ENCODE data around the gene HOXC5.

The HOXC5 gene

DNA sequence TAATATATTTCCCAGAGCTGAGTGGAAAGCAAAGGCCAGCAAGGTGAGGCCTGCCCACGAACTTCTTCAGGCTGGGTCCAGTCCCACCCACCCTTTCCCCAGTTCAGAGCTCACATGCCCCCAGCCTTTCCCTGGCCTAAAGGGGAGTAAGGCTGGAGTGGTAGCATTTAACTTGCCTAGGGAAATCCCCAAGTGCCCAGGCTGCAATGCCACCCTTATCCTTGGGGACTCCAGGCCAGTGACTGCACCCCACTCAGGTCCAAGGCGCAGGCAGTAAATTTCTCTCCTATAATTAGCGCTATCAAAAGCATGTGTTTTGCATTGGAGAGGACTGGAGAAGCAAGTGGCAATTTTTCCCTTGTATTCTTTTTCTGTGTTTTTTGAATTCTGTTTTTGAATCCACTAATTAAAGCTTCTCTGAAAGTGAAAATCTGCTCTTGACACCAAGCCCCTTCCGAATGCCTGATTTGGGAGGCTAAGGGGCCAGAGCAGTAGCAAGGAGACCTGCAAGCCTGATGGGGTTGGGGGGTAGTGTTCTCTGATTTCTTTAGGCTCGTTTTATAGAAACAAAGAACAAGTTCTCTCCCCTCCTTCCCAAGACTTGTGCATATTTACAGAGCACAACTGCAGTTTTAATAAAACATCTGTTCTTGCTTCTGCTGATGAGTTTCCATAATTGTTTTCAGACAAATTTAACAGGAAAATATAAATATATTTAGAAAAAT lies 8.1 kb upstream of the HOXC5 start:
- H3K4me3 ChIP-seq (ENCODE audit: low read depth, low read length) = no peak overlapping the region
- no peak for TF ChIP-seq CTCF (IDR thresholded peaks at IDR 0.05; ENCODE audit: low read depth, low read length)

GRCh38 chr12:54025499-54026405 lies 7.1 kb upstream of the HOXC5 start:
- TF ChIP-seq CTCF (IDR thresholded peaks at IDR 0.05; ENCODE audit: low read depth, low read length) = no peak
- H3K4me3 ChIP-seq (ENCODE audit: low read depth, low read length) = no peak overlapping the region

DNA sequence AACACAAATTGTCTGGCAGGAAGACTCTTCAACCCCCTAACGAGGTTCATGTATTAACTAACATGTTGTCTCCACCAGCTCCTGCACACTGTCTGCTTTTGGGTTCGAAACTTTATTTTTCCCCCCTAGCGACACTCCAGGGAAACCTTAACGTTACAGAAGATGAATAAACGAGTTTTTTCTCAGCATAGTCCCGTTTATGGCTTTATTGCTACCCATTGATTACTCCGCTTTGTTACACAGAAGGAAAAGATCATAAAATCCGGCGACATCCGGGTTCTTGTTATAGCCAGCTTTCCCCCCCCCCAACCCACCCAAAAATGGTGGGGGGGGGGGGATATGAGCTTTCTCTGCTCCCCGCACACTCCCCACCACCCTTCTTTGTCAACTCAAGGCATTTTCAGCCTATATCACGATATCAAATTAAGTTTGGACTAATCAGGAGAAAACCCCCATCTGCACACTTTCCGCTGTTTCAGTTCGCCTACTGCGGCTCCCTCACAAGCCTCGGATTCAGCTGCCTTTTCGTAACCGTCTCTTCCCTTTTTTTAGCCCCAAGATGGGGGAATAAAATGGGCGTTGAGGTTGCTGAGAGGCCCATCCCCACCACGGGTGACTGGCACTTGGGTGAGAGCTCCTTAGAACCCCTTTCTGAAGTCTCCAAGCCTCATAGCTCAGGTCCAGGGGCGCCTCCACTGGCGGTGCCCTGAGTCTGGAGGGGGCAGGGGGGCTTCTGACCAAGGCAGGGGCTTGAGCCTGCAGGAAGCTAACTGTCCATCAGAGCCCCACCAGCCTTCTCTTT lies 6.0 kb upstream of the HOXC5 start:
- TF ChIP-seq CTCF (IDR thresholded peaks at IDR 0.05; ENCODE audit: low read depth, low read length) = no peak
- no peak overlapping the region for H3K4me3 ChIP-seq (ENCODE audit: low read depth, low read length)

DNA sequence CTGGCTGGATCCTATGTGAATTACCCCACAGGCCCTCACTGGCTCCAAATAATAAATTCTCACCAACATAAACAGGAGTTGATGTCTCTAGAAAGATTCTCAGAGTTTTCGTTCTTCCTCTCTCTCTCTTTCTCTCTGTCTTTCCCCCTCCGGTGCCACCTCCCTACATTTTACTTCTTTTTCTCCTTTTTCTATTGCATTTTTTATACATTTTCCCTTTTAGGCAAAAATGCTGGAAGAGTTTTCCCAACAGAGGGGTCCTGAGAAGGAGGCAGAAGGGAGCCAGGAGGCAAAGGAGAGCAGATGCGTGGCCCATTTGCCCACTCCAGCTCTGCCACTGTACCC lies 5.4 kb upstream of the HOXC5 start:
- no peak for TF ChIP-seq CTCF (IDR thresholded peaks at IDR 0.05; ENCODE audit: low read depth, low read length)
- H3K4me3 ChIP-seq (ENCODE audit: low read depth, low read length) = no peak overlapping the region

DNA sequence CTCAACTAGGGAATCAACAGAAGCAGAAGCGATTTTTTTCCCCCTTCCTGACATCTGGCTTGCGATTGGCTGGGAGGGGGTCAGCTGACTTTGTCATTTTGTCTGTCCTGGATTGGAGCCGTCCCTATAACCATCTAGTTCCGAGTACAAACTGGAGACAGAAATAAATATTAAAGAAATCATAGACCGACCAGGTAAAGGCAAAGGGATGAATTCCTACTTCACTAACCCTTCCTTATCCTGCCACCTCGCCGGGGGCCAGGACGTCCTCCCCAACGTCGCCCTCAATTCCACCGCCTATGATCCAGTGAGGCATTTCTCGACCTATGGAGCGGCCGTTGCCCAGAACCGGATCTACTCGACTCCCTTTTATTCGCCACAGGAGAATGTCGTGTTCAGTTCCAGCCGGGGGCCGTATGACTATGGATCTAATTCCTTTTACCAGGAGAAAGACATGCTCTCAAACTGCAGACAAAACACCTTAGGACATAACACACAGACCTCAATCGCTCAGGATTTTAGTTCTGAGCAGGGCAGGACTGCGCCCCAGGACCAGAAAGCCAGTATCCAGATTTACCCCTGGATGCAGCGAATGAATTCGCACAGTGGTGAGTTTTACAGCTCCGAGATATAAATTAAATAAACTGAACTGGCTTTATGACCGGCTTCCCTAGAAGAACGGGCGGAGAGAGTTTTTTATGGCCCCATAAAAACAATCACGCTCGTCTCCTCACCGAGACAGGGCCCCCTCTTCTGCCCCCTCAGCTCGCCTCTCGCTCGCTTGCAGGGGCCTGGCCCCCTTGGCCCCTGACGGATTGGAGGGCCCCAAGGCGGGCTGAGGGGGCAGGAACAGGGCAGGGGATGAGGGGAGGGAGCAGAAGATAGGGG lies 4.3 kb upstream of the HOXC5 start, which contains the start of gene HOXC6:
Gene HOXC6, plus strand, starts transcription at position 127 of the 888 bp plus-strand sequence. Its CDS starts 82 bp downstream, at position 209.
- TF ChIP-seq CTCF (IDR thresholded peaks at IDR 0.05; ENCODE audit: low read depth, low read length) = no peak
- no peak within 1 kb of the TSS for H3K4me3 ChIP-seq (ENCODE audit: low read depth, low read length)

- TF ChIP-seq CTCF (IDR thresholded peaks at IDR 0.05; ENCODE audit: low read depth, low read length) = no peak
- H3K4me3 ChIP-seq (ENCODE audit: low read depth, low read length) = no peak overlapping the region
Measured at GRCh38 chr12:54029529-54030441, 3.1 kb upstream of the HOXC5 start.

All from WI38 (cell line).